ENCODE data around the gene ARMC7. TPM values are rescaled to one million over a fixed set of nuclear protein-coding genes. Genes with fewer than 3 reads are reported as not detected.
"Not testable (repeated sequence)": the region's sequence is repeated elsewhere in the genome, so short reads cannot be mapped to it uniquely, and the experiment has no call there.

The ARMC7 gene
- total RNA-seq, 2 experiments from 2014 or later = 5.4 TPM

- intact Hi-C loops (cut with micrococcal nuclease) = no loop called here
- ChIA-PET POLR2A (interaction anchor here (1.7 kb wide), 2 partner anchors 10 to 12 kb away, joined by 4 to 6 read pairs; no protein-coding TSS in a partner anchor), CTCF (interaction anchor here (0.9 to 9.2 kb wide), 3 partner anchors 18 to 66 kb away, joined by 3 to 147 read pairs (median 4); no protein-coding TSS in a partner anchor)
- peak overlapping the region; percentile 35 for H3K27ac Mint-ChIP-seq
- no peaks in the 10 kb centered on the region for H3K9me3 Mint-ChIP-seq
- peaks cover 17% of the 10 kb centered on the region for H3K36me3 Mint-ChIP-seq (ENCODE audit: low read depth)
- DNase-seq (no peak), ATAC-seq (no peak)
- H3K27me3 Mint-ChIP-seq = no peaks in the 10 kb centered on the region
- peaks cover 9% of the 10 kb centered on the region for H3K4me1 Mint-ChIP-seq (ENCODE audit: low read depth)
- TF ChIP-seq CTCF (IDR thresholded peaks at IDR 0.05) = no peak
- H3K4me3 Mint-ChIP-seq = no peak overlapping the region
These were observed 26.2 kb downstream of the ARMC7 start for GRCh38 chr17:75135946-75136345.

GRCh38 chr17:75137762-75138161 is 28.0 kb downstream of the ARMC7 start:
- H3K4me3 Mint-ChIP-seq; H3K27me3 Mint-ChIP-seq; H3K4me1 Mint-ChIP-seq (ENCODE audit: low read depth); intact Hi-C loops (cut with micrococcal nuclease); DNase-seq; H3K9me3 Mint-ChIP-seq; H3K27ac Mint-ChIP-seq; ATAC-seq: not testable (repeated sequence)
- ChIA-PET CTCF (interaction anchor here (1.0 to 9.2 kb wide), 3 partner anchors 20 to 176 kb away, joined by 3 to 147 read pairs (median 8); no protein-coding TSS in a partner anchor), POLR2A (interaction anchor here (2.4 kb wide), 1 partner anchor 17 kb away, joined by 7 read pairs; the partner anchor contains the start of gene JPT1)
- H3K36me3 Mint-ChIP-seq (ENCODE audit: low read depth) = peaks cover 25% of the 10 kb centered on the region

GRCh38 chr17:75138519-75138918 is 28.8 kb downstream of the ARMC7 start:
- TF ChIP-seq CTCF (IDR thresholded peaks at IDR 0.05) = no peak
- DNase-seq = no peak
- H3K27me3 Mint-ChIP-seq = no peaks in the 10 kb centered on the region
- intact Hi-C loops (cut with micrococcal nuclease) = no loop called here
- no peaks in the 10 kb centered on the region for H3K9me3 Mint-ChIP-seq
- ATAC-seq = no peak
- peaks cover 26% of the 10 kb centered on the region for H3K36me3 Mint-ChIP-seq (ENCODE audit: low read depth)
- H3K4me1 Mint-ChIP-seq (ENCODE audit: low read depth) = peaks cover 9% of the 10 kb centered on the region
- ChIA-PET POLR2A (interaction anchor here (1.0 to 2.4 kb wide), 2 partner anchors 16 to 17 kb away, joined by 3 to 7 read pairs; partner anchors contain the start of gene JPT1), CTCF (interaction anchor here (1.0 to 1.8 kb wide), 2 partner anchors 24 to 382 kb away, joined by 3 to 8 read pairs; no protein-coding TSS in a partner anchor)
- no peak overlapping the region for H3K4me3 Mint-ChIP-seq
- no peak overlapping the region for H3K27ac Mint-ChIP-seq

- intact Hi-C loops (cut with micrococcal nuclease) = no loop called here
- CTCF ChIA-PET = interaction anchor here (1.1 to 2.3 kb wide), 5 partner anchors 12 to 128 kb away, joined by 3 to 6 read pairs (median 4); no protein-coding TSS in a partner anchor
- no peak for DNase-seq
These were observed 32.6 kb downstream of the ARMC7 start for GRCh38 chr17:75142236-75142971.

More at GRCh38 chr17:75142236-75142971, 32.6 kb downstream of the ARMC7 start:
- peaks cover 9% of the 10 kb centered on the region for H3K4me1 Mint-ChIP-seq (ENCODE audit: low read depth)
- H3K36me3 Mint-ChIP-seq (ENCODE audit: low read depth) = peaks cover 52% of the 10 kb centered on the region
- no peaks in the 10 kb centered on the region for H3K9me3 Mint-ChIP-seq
- no peak for TF ChIP-seq CTCF (IDR thresholded peaks at IDR 0.05)
- POLR2A ChIA-PET = interaction anchor here (0.6 to 1.7 kb wide), 6 partner anchors 9 to 36 kb away, joined by 3 to 6 read pairs (median 4); partner anchors contain the start of genes JPT1 and NT5C
- no peak for ATAC-seq
- no peak overlapping the region for H3K4me3 Mint-ChIP-seq
- H3K27ac Mint-ChIP-seq = no peak overlapping the region
- no peaks in the 10 kb centered on the region for H3K27me3 Mint-ChIP-seq

Measured in activated CD8-positive, alpha-beta T cell treated with anti-CD3 and anti-CD28 coated beads for 36 hours (primary cell).